GM23248 (cell line): ENCODE measurements around the gene DRD2. TPM values are rescaled to one million over a fixed set of nuclear protein-coding genes. Genes with fewer than 3 reads are reported as not detected.

Source experiments
- DNase-seq: peaks from one replicate; pipeline ENCODE4 v3.0.0-alpha.2; 2015
- H2AFZ ChIP-seq: fragments of 200-600 bp; sonication (generic); 2 replicates; pipeline ENCODE4 v1.6.1; 2016; ENCODE audit warnings: antibody characterized with exemption
- H3F3A ChIP-seq: fragments of 200-600 bp; sonication (generic); 2 replicates; pipeline ENCODE4 v1.6.1; 2016; ENCODE audit warnings: mild to moderate bottlenecking, antibody characterized with exemption, mixed run types; ENCODE audit not compliant: insufficient read depth
- H3K27ac ChIP-seq: fragments of 200-600 bp; sonication (generic); 2 replicates; pipeline ENCODE4 v1.5.1; 2016; ENCODE audit warnings: mild to moderate bottlenecking
- H3K27me3 ChIP-seq: fragments of 200-600 bp; sonication (generic); replicated peaks from 2 replicates; pipeline ENCODE4 v1.6.1; 2016; ENCODE audit warnings: mild to moderate bottlenecking; ENCODE audit not compliant: insufficient read depth
- H3K36me3 ChIP-seq: fragments of 200-600 bp; sonication (generic); 2 replicates; pipeline ENCODE4 v1.6.1; 2016; ENCODE audit warnings: low read depth, mild to moderate bottlenecking
- H3K4me1 ChIP-seq: fragments of 200-600 bp; sonication (generic); 2 replicates; pipeline ENCODE4 v1.6.1; 2016; ENCODE audit warnings: mild to moderate bottlenecking; ENCODE audit not compliant: insufficient read depth
- H3K4me2 ChIP-seq: fragments of 200-600 bp; sonication (generic); one replicate; pipeline ENCODE4 v1.6.1; 2016; ENCODE audit warnings: mild to moderate bottlenecking; ENCODE audit not compliant: unreplicated experiment
- H3K4me3 ChIP-seq: fragments of 200-600 bp; sonication (generic); 2 replicates; pipeline ENCODE4 v1.5.1; 2016; ENCODE audit warnings: mild to moderate bottlenecking
- H3K79me2 ChIP-seq: fragments of 200-600 bp; sonication (generic); 2 replicates; pipeline ENCODE4 v1.6.1; 2016; ENCODE audit warnings: mild to moderate bottlenecking; ENCODE audit not compliant: insufficient read depth
- H3K9ac ChIP-seq: fragments of 200-600 bp; sonication (generic); 2 replicates; pipeline ENCODE4 v1.6.1; 2016; ENCODE audit warnings: mild to moderate bottlenecking
- H3K9me2 ChIP-seq: fragments of 200-600 bp; sonication (generic); 2 replicates; pipeline ENCODE4 v1.6.1; 2016; ENCODE audit warnings: mixed run types, mild to moderate bottlenecking, moderate library complexity; ENCODE audit not compliant: insufficient read depth
- H3K9me3 ChIP-seq: fragments of 200-600 bp; sonication (generic); one replicate; pipeline ENCODE4 v1.6.1; 2017; ENCODE audit warnings: low read depth
- H4K20me1 ChIP-seq: fragments of 200-600 bp; sonication (generic); 2 replicates; pipeline ENCODE4 v1.6.0; 2016; ENCODE audit not compliant: insufficient read depth
- EZH2 ChIP-seq: fragments of 200-600 bp; sonication (generic); IDR thresholded peaks from 2 replicates; pipeline ENCODE4 v1.6.1; 2018; ENCODE audit warnings: antibody characterized with exemption, mild to moderate bottlenecking; ENCODE audit not compliant: insufficient read depth, poor library complexity, severe bottlenecking
- EZH2phosphoT487 ChIP-seq: fragments of 200-600 bp; sonication (generic); IDR thresholded peaks from 2 replicates; pipeline ENCODE4 v1.6.1; 2018; ENCODE audit warnings: antibody characterized with exemption, moderate library complexity, mild to moderate bottlenecking, low read depth; ENCODE audit not compliant: insufficient read depth
- WGBS, 2 experiments: methylation state at CpG; one replicate each; pipeline ENCODE4 v1.1.6; 2015 to 2017; ENCODE audit warnings: low lambda C conversion rate in 2 of 2, low coverage in 1 of 2; ENCODE audit errors: missing lambda C conversion rate in 2 of 2; 5-methylcytosine and 5-hydroxymethylcytosine counted together
- in situ Hi-C: fragments of 300-500 bp; cut with MboI; formaldehyde crosslinking; loops from 2 replicates; pipeline ENCODE4 v1.15.0; 2020
- microRNA-seq: library from miRNA; unstranded; fragments of <30 nt; microRNA quantifications from one replicate; pipeline ENCODE4, GENCODE V29; 2016; ENCODE audit warnings: borderline number of aligned reads
- polyA plus RNA-seq: library from polyadenylated mRNA; unstranded; fragments of >200 nt; fragmentation: Nextera tagmentation; extraction: Ambion mirVana; gene quantifications from 2 replicates; pipeline ENCODE4 v1.2.1, GENCODE V29; 2016
- small RNA-seq: library from RNA; depleted of rRNA; stranded (forward); fragments of <200 nt; gene quantifications from one replicate; pipeline ENCODE3, GENCODE V24; 2014; ENCODE audit warnings: low read depth, low replicate concordance
- total RNA-seq: library from RNA; depleted of rRNA; stranded (reverse); fragments of >200 nt; shearing (Covaris generic); gene quantifications from 2 replicates; pipeline ENCODE4 v1.2.3, GENCODE V29; 2014; rRNA removed

The DRD2 gene
- total and polyA plus RNA-seq, 2 experiments from 2014 or later = not detected

- no peak overlapping the region for H3K4me3 ChIP-seq
- in situ Hi-C loops = no loop called here
- H3K79me2 ChIP-seq = no peaks in the 10 kb centered on the region
- no peak overlapping the region for H3K9ac ChIP-seq
- H3K9me2 ChIP-seq = no peaks in the 10 kb centered on the region
- TF ChIP-seq EZH2phosphoT487 = no peak
- no peak for TF ChIP-seq EZH2
- H3K27ac ChIP-seq = no peak overlapping the region
- H2AFZ ChIP-seq = no peak overlapping the region
- H3K4me1 ChIP-seq = no peaks in the 10 kb centered on the region
- no peaks in the 10 kb centered on the region for H4K20me1 ChIP-seq
- H3K4me2 ChIP-seq = no peak overlapping the region
- no peaks in the 10 kb centered on the region for H3K27me3 ChIP-seq
- 89 to 90% methylated on average over 7 of the region's 7 CpGs for WGBS, 2 experiments
- DNase-seq = no peak
- no peaks in the 10 kb centered on the region for H3K36me3 ChIP-seq
- H3F3A ChIP-seq = no peaks in the 10 kb centered on the region
- no peaks in the 10 kb centered on the region for H3K9me3 ChIP-seq
Observed at GRCh38 chr11:113363996-113364641, 111.1 kb downstream of the DRD2 start.

GRCh38 chr11:113363406-113363805 lies 111.8 kb downstream of the DRD2 start:
- 86 to 87% methylated on average over 5 of the region's 5 CpGs for WGBS, 2 experiments
- Histone ChIP-seq H3K9ac (no peak overlapping the region), H2AFZ (no peak overlapping the region), H3K4me3 (no peak overlapping the region), H3K27ac (no peak overlapping the region), H3K36me3 (no peaks in the 10 kb centered on the region), H3K9me2 (no peaks in the 10 kb centered on the region), H3K27me3 (no peaks in the 10 kb centered on the region), H3K4me1 (no peaks in the 10 kb centered on the region), H3F3A (no peaks in the 10 kb centered on the region), H4K20me1 (no peaks in the 10 kb centered on the region), H3K4me2 (no peak overlapping the region), H3K9me3 (no peaks in the 10 kb centered on the region), H3K79me2 (no peaks in the 10 kb centered on the region)
- DNase-seq = no peak
- in situ Hi-C loops = no loop called here
- TF ChIP-seq EZH2 (no peak), EZH2phosphoT487 (no peak)

Small RNA genes within 50 kb of the gene (microRNA-seq; reads per million reads assigned to microRNA genes)
- not detected for gene MIR4301

Small RNA genes within 50 kb of the gene (small RNA-seq; reads per million reads assigned to genes)
- not detected for gene MIR4301

Other genes starting within 250 kb of the DRD2 start
- 6.3 and 6.7 TPM in 2 replicates for gene TTC12, start 160.8 kb downstream of the DRD2 start, total RNA-seq
- gene TTC12, start 160.8 kb downstream of the DRD2 start, polyA plus RNA-seq = 4.4 and 7.7 TPM in 2 replicates
- not detected in 2 replicates for gene ANKK1, start 87.6 kb downstream of the DRD2 start, total RNA-seq
- not detected in 2 replicates for gene ANKK1, start 87.6 kb downstream of the DRD2 start, polyA plus RNA-seq
- gene TMPRSS5, start 230.9 kb upstream of the DRD2 start, total RNA-seq = not detected in 2 replicates
- gene TMPRSS5, start 230.9 kb upstream of the DRD2 start, polyA plus RNA-seq = not detected in 2 replicates